Mucosa of stomach (tissue), 1 donor: ENCODE data around the gene HRK.

Source experiments
- H3K27me3 ChIP-seq: one replicate; pipeline ENCODE4 v1.7.0; 2013; ENCODE audit warnings: mild to moderate bottlenecking, low read length; ENCODE audit not compliant: control insufficient read depth, insufficient read depth
- H3K36me3 ChIP-seq: one replicate; pipeline ENCODE4 v1.7.0; 2013; ENCODE audit warnings: low read length; ENCODE audit not compliant: control insufficient read depth, insufficient read depth
- H3K4me1 ChIP-seq: one replicate; pipeline ENCODE4 v1.7.0; 2013; ENCODE audit warnings: mild to moderate bottlenecking, low read length; ENCODE audit not compliant: control insufficient read depth, insufficient read depth
- H3K4me3 ChIP-seq: one replicate; pipeline ENCODE4 v1.7.0; 2013; ENCODE audit warnings: low read length
- H3K9ac ChIP-seq: one replicate; pipeline ENCODE4 v1.7.0; 2013; ENCODE audit warnings: mild to moderate bottlenecking, low read length, moderate library complexity
- H3K9me3 ChIP-seq: one replicate; pipeline ENCODE4 v1.7.0; 2013; ENCODE audit warnings: mild to moderate bottlenecking, low read length, moderate library complexity; ENCODE audit not compliant: control insufficient read depth
- donor health status: Pancreatic carcinoma.

The HRK gene

GRCh38 chr12:116918464-116918863 lies 37.2 kb upstream of the HRK start:
- H3K4me1 ChIP-seq: peaks cover 50% of the 10 kb centered on the region
- H3K36me3 ChIP-seq: no peaks in the 10 kb centered on the region
- no peaks in the 10 kb centered on the region for H3K9me3 ChIP-seq
- H3K4me3 ChIP-seq: no peak overlapping the region
- H3K27me3 ChIP-seq: no peaks in the 10 kb centered on the region
- no peak overlapping the region for H3K9ac ChIP-seq

DNA sequence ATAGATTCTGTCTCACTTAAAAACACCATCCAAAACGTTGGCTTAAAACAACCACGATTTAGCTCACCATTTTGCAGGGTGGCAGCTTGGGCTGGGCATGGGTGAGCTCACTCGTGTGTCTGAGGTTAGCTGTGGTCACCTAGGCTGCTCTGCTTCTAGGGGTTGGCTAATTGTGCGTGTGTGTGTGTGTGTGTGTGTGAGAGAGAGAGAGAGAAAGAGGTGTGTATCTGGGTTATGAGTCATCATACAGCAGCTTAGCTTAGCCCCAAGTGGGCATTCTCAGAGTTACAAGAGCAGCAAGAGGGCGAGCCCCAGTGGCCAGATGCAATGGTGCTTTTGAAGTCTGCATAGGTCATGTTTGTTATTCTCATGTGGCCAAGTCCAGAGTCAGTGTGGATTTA lies 35.5 kb upstream of the HRK start:
- H3K27me3 ChIP-seq: no peaks in the 10 kb centered on the region
- H3K4me1 ChIP-seq: peaks cover 50% of the 10 kb centered on the region
- H3K4me3 ChIP-seq: no peak overlapping the region
- no peaks in the 10 kb centered on the region for H3K9me3 ChIP-seq
- no peaks in the 10 kb centered on the region for H3K36me3 ChIP-seq
- no peak overlapping the region for H3K9ac ChIP-seq

GRCh38 chr12:116916122-116916521 lies 34.9 kb upstream of the HRK start:
- Histone ChIP-seq H3K9ac (no peak overlapping the region), H3K4me3 (no peak overlapping the region), H3K27me3 (no peaks in the 10 kb centered on the region), H3K36me3 (no peaks in the 10 kb centered on the region), H3K4me1 (peaks cover 46% of the 10 kb centered on the region), H3K9me3 (no peaks in the 10 kb centered on the region)

DNA sequence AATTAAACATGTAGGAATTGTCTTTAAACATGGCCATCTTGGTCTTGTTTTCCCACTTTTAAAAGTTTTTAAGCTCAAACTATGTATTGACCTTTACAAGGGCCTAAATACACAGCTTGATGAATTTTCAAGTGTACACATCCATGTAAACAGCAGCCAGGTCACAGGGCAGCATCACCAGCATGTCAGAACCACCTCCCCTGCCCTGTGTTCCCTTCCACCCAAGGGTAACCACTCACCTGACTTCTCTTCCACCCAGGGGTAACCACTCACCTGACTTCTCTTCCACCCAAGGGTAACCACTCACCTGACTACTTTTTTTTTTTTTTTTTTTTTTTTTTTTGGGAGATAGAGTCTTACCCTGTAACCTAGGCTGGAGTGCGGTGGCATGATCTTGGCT lies 34.1 kb upstream of the HRK start:
- H3K4me3 ChIP-seq: no peak overlapping the region
- H3K9ac ChIP-seq: no peak overlapping the region
- H3K27me3 ChIP-seq: no peaks in the 10 kb centered on the region
- H3K9me3 ChIP-seq: no peaks in the 10 kb centered on the region
- no peaks in the 10 kb centered on the region for H3K36me3 ChIP-seq
- H3K4me1 ChIP-seq: peaks cover 38% of the 10 kb centered on the region

GRCh38 chr12:116910645-116911451 lies 29.6 kb upstream of the HRK start, which contains the start of gene FBXW8:
Gene FBXW8 (plus strand): TSS chr12:116910950. CDS start chr12:116911038, 88 bp downstream.
- no peaks in the 10 kb centered on the region for H3K9me3 ChIP-seq
- H3K9ac ChIP-seq: peak within 1 kb of the TSS; percentile 78
- H3K4me1 ChIP-seq: peaks cover under 1% of the 10 kb centered on the region

DNA sequence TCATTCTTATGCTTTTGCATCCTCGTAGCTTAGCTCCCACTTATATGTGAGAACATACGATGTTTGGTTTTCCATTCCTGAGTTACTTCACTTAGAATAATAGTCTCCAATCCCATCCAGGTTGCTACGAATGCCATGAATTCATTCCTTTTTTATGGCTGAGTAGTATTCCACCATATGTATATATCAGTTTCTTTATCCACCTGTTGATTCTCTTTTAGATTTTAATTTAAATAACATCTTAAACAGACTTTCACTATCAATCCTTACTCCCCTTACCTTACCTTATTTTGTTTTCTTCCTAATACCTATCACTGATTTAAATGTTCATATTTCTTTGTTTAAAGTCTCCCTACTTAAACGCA lies 29.0 kb upstream of the HRK start:
- H3K9me3 ChIP-seq: no peaks in the 10 kb centered on the region
- peak overlapping the region; percentile 78 for H3K9ac ChIP-seq
- H3K36me3 ChIP-seq: no peaks in the 10 kb centered on the region
- no peaks in the 10 kb centered on the region for H3K27me3 ChIP-seq
- H3K4me1 ChIP-seq: no peaks in the 10 kb centered on the region
- H3K4me3 ChIP-seq: peak overlapping the region; percentile 80

More at GRCh38 chr12:116910645-116911451, 29.6 kb upstream of the HRK start, which contains the start of gene FBXW8:
- H3K27me3 ChIP-seq: no peaks in the 10 kb centered on the region
- peak within 1 kb of the TSS; percentile 80 for H3K4me3 ChIP-seq
- H3K36me3 ChIP-seq: no peaks in the 10 kb centered on the region

GRCh38 chr12:116906285-116906684 lies 25.0 kb upstream of the HRK start:
- no peaks in the 10 kb centered on the region for H3K36me3 ChIP-seq
- no peaks in the 10 kb centered on the region for H3K9me3 ChIP-seq
- no peaks in the 10 kb centered on the region for H3K27me3 ChIP-seq
- H3K4me3 ChIP-seq: no peak overlapping the region
- H3K9ac ChIP-seq: no peak overlapping the region
- no peaks in the 10 kb centered on the region for H3K4me1 ChIP-seq

DNA sequence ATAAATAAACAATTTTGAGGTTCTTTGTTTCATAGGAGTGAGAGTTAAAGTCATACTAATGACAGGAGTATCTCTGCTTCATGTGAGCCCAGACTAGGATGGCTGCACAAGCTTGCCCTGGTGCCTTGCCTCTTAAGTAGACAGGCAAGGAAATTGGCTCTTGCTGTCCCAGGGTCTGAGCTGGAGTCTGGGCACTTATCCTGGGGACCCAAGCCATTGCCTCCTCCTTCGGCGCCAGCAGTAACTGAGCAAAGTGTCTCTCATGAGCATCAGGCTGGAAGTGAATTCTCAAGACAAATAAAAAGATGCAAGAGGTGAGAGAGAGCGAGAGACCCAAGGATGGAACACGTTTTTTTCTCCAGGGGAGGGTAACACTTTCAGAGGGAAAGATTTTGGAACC lies 22.6 kb upstream of the HRK start:
- Histone ChIP-seq H3K36me3 (no peaks in the 10 kb centered on the region), H3K9ac (no peak overlapping the region), H3K9me3 (no peaks in the 10 kb centered on the region), H3K4me1 (no peaks in the 10 kb centered on the region), H3K4me3 (no peak overlapping the region), H3K27me3 (peaks cover 5% of the 10 kb centered on the region)

DNA sequence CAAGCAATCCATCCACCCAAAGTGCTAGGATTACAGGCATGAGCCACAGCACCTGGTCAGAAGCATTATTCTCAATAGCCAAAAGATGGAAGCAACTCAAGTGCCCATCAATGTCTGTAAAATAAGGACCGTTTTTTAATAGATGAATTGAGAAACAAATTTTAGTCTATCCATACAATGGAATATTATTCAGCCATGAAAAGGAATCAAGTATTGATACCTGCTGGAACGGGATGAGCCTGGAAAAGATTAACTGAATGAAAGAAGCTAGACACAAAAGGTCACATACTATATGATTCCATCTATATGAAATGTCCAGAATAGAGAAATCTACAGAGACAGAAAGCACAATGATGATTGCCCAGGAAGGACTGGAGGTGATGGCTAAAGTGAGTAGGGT lies 20.4 kb upstream of the HRK start:
- Histone ChIP-seq H3K4me3 (no peak overlapping the region), H3K9me3 (no peaks in the 10 kb centered on the region), H3K27me3 (peaks cover 8% of the 10 kb centered on the region), H3K36me3 (no peaks in the 10 kb centered on the region), H3K9ac (no peak overlapping the region), H3K4me1 (no peaks in the 10 kb centered on the region)

DNA sequence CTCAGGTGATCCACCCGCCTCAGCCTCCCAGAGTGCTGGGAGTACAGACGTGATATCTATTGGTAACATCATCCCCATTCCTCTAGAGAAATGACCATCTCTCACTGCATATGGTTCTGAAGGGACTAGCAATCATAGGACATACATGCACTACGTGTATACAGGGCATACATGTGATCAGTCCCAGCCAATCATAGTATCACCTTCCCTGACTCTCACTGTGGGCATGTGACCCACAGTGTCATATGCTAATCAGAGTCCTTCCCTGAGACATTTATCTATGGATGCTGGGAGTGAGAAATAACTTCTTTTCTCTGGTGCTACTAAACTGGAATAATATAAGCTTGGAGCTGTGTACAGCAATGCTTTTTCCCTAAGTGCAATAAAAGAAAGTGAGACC lies 17.4 kb upstream of the HRK start:
- Histone ChIP-seq H3K4me1 (no peaks in the 10 kb centered on the region), H3K4me3 (no peak overlapping the region), H3K9ac (no peak overlapping the region), H3K9me3 (no peaks in the 10 kb centered on the region), H3K36me3 (no peaks in the 10 kb centered on the region), H3K27me3 (peaks cover 10% of the 10 kb centered on the region)

- Histone ChIP-seq H3K36me3 (no peaks in the 10 kb centered on the region), H3K4me1 (no peaks in the 10 kb centered on the region), H3K9ac (no peak overlapping the region), H3K4me3 (no peak overlapping the region), H3K27me3 (peaks cover 10% of the 10 kb centered on the region), H3K9me3 (no peaks in the 10 kb centered on the region)
Measured at GRCh38 chr12:116897476-116897875, 16.2 kb upstream of the HRK start.

GRCh38 chr12:116896411-116896924 lies 15.2 kb upstream of the HRK start:
- Histone ChIP-seq H3K4me1 (no peaks in the 10 kb centered on the region), H3K9me3 (no peaks in the 10 kb centered on the region), H3K36me3 (no peaks in the 10 kb centered on the region), H3K4me3 (no peak overlapping the region), H3K27me3 (peaks cover 10% of the 10 kb centered on the region), H3K9ac (no peak overlapping the region)
